Endothelial cell of umbilical vein (primary cell): Measurements from ENCODE around the gene TFB2M. TPM values are rescaled to one million over a fixed set of nuclear protein-coding genes. Genes with fewer than 3 reads are reported as not detected.

Experiments used
- BruUV-seq: library from RNA; stranded (reverse); fragments of 400-500 nt; replicated peaks from 2 replicates; lab custom pipeline; 2021; lab: Mats Ljungman, UMichigan
- CTCF ChIA-PET: fragments of 300-600, 350-600 bp; sonication (Branson Sonifier 250); formaldehyde crosslinking; loops from one replicate; lab custom pipeline; 2021; ENCODE audit warnings: antibody characterized with exemption, inconsistent platforms; lab: Charles Lee
- POLR2A ChIA-PET: fragments of 300-600, 350-600 bp; sonication (Branson Sonifier 250); formaldehyde crosslinking; loops from one replicate; lab custom pipeline; 2021; ENCODE audit warnings: antibody characterized with exemption, inconsistent platforms; lab: Charles Lee
- DNase-seq: peaks from one replicate; pipeline ENCODE4 v3.0.0-alpha.2; 2011; ENCODE audit warnings: low read depth, low spot score
- FAIRE-seq: peaks from 2 replicates; lab custom pipeline; 2011; peaks lifted over from hg19 to GRCh38; lab: Jason Lieb, UNC
- H2AFZ ChIP-seq: 2 replicates; pipeline ENCODE4 v1.6.0; 2012; ENCODE audit warnings: low read depth, low read length, control low read depth, inconsistent platforms
- H3K27ac ChIP-seq: 2 replicates; pipeline ENCODE4 v1.5.1; 2011; ENCODE audit warnings: low read depth, mild to moderate bottlenecking, control low read depth, low read length, moderate library complexity; ENCODE audit not compliant: insufficient read depth
- H3K27me3 ChIP-seq, 2 experiments: 2 replicates each; pipeline versions ENCODE4 v1.6.0 to v1.6.1; 2011; ENCODE audit warnings: low read length in 2 of 2, mixed read lengths in 1 of 2; ENCODE audit not compliant: control insufficient read depth in 2 of 2, insufficient read depth in 2 of 2
- H3K36me3 ChIP-seq, 2 experiments: 2 replicates in 1 of 2; 3 replicates in 1 of 2; pipeline ENCODE4 v1.5.1; 2011; ENCODE audit warnings: low read length in 2 of 2, mild to moderate bottlenecking in 1 of 2, moderate library complexity in 1 of 2; ENCODE audit not compliant: control insufficient read depth in 2 of 2, insufficient read depth in 2 of 2; ENCODE audit errors: extremely low read depth in 1 of 2
- H3K4me1 ChIP-seq: 3 replicates; pipeline ENCODE4 v1.5.1; 2011; ENCODE audit warnings: mild to moderate bottlenecking, low read length; ENCODE audit not compliant: control insufficient read depth, insufficient read depth; ENCODE audit errors: extremely low read depth
- H3K4me2 ChIP-seq: 2 replicates; pipeline ENCODE4 v1.6.1; 2011; ENCODE audit warnings: low read length, control low read depth, mixed read lengths; ENCODE audit not compliant: insufficient read depth
- H3K4me3 ChIP-seq, 3 experiments: fragments of 200-600 bp in 1 of 3; sonication (generic), shearing (Covaris generic) in 1 of 3; replicated peaks in 1 of 3; 2 replicates each; pipeline ENCODE4 v1.5.1; 2011 to 2016; ENCODE audit warnings: control low read depth in 3 of 3, low read length in 3 of 3, mild to moderate bottlenecking in 2 of 3, inconsistent platforms in 1 of 3, low read depth in 1 of 3, moderate library complexity in 1 of 3; ENCODE audit not compliant: insufficient read depth in 1 of 3
- H3K79me2 ChIP-seq: 2 replicates; pipeline ENCODE4 v1.6.0; 2012; ENCODE audit warnings: low read length, inconsistent platforms; ENCODE audit not compliant: control insufficient read depth, insufficient read depth
- H3K9ac ChIP-seq: replicated peaks from 2 replicates; pipeline ENCODE3; 2011; ENCODE audit warnings: low read length, control low read depth; ENCODE audit not compliant: insufficient read depth; ENCODE audit errors: extremely low read depth
- H3K9me1 ChIP-seq: replicated peaks from 3 replicates; pipeline ENCODE4 v1.6.0; 2011; ENCODE audit warnings: mild to moderate bottlenecking, low read length; ENCODE audit not compliant: control insufficient read depth, insufficient read depth; ENCODE audit errors: extremely low read depth
- H3K9me3 ChIP-seq: replicated peaks from 2 replicates; pipeline ENCODE4 v1.5.1; 2012; ENCODE audit warnings: low read length, inconsistent platforms; ENCODE audit not compliant: control insufficient read depth, insufficient read depth
- H4K20me1 ChIP-seq: replicated peaks from 2 replicates; pipeline ENCODE3; 2011; ENCODE audit warnings: mild to moderate bottlenecking, low read length; ENCODE audit not compliant: control insufficient read depth, insufficient read depth; ENCODE audit errors: extremely low read depth
- EZH2 ChIP-seq: IDR thresholded peaks from 2 replicates; pipeline ENCODE4 v1.6.1; 2012; ENCODE audit warnings: borderline replicate concordance, low read depth, mild to moderate bottlenecking, moderate library complexity, low read length, inconsistent platforms; ENCODE audit not compliant: severe bottlenecking
- FOS ChIP-seq: IDR thresholded peaks from 2 replicates; pipeline ENCODE4 v1.6.1; 2011; ENCODE audit warnings: mild to moderate bottlenecking, low read length, moderate library complexity, borderline replicate concordance; ENCODE audit not compliant: insufficient read depth
- GATA2 ChIP-seq: IDR thresholded peaks from 2 replicates; pipeline ENCODE4 v1.7.0; 2011; ENCODE audit warnings: low read depth, mild to moderate bottlenecking, moderate library complexity, mixed read lengths, low read length; ENCODE audit not compliant: insufficient read length, insufficient read depth
- JUN ChIP-seq: IDR thresholded peaks from 2 replicates; pipeline ENCODE4 v1.6.1; 2011; ENCODE audit warnings: borderline replicate concordance, low read depth; ENCODE audit not compliant: insufficient read length, insufficient read depth
- MYC ChIP-seq: IDR thresholded peaks from one replicate; pipeline ENCODE4 v1.6.1; 2011; ENCODE audit warnings: mild to moderate bottlenecking, low read depth, low read length
- POLR2A ChIP-seq: IDR thresholded peaks from 2 replicates; pipeline ENCODE4 v1.6.1; 2012; ENCODE audit warnings: low read depth, mild to moderate bottlenecking, control low read depth, low read length
- POLR2AphosphoS5 ChIP-seq: IDR thresholded peaks from 2 replicates; pipeline ENCODE4 v1.6.1; 2012; ENCODE audit warnings: low read depth, mild to moderate bottlenecking, control low read depth, low read length, moderate library complexity; ENCODE audit not compliant: insufficient read depth
- dilution Hi-C: fragments of 300-500 bp; cut with MboI; formaldehyde crosslinking; loops from one replicate; pipeline ENCODE4 v1.15.0; 2019; ENCODE audit warnings: low sequenced_read_pairs; ENCODE audit not compliant: extremely low pct_ligation_motif_present
- intact Hi-C: fragments of 100-400 bp; cut with micrococcal nuclease; formaldehyde crosslinking; loops from one replicate; pipeline ENCODE4 v1.10.0; 2022
- polyA plus RNA-seq, 4 experiments: library from polyadenylated mRNA; depleted of rRNA in 3 of 4; stranded (reverse) in 3 of 4; unstranded in 1 of 4; fragments of >200 nt; gene quantifications; 2 replicates each; pipeline versions ENCODE4 v1.2.1 to v1.2.3, GENCODE V29; 2011 to 2012; ENCODE audit warnings: missing spikeins in 1 of 4
- total RNA-seq: library from RNA; stranded (reverse); gene quantifications from 2 replicates; pipeline ENCODE4 v1.2.3, GENCODE V29; 2021
- TF ChIP-seq, protein P1 (sequence below), 2 donors: IDR thresholded peaks; 1 replicate in 1 of 2; 2 replicates in 1 of 2; pipeline ENCODE4 v1.5.1; 2011; ENCODE audit warnings: low read length in 2 of 2, mild to moderate bottlenecking in 2 of 2, moderate library complexity in 2 of 2, control low read depth in 1 of 2, inconsistent platforms in 1 of 2, low read depth in 1 of 2; ENCODE audit not compliant: insufficient read depth in 1 of 2; ENCODE audit errors: extremely low read depth in 1 of 2
- TF ChIP-seq, protein P2 (sequence below): IDR thresholded peaks from 2 replicates; pipeline ENCODE4 v1.6.1; 2011; ENCODE audit not compliant: insufficient read depth, insufficient read length

Gene TFB2M
- total and polyA plus RNA-seq, 2 donors (not counting 3 experiments of a cell fraction or from before 2014, with no cell fraction given) = 8.4 to 14.8 TPM

DNA sequence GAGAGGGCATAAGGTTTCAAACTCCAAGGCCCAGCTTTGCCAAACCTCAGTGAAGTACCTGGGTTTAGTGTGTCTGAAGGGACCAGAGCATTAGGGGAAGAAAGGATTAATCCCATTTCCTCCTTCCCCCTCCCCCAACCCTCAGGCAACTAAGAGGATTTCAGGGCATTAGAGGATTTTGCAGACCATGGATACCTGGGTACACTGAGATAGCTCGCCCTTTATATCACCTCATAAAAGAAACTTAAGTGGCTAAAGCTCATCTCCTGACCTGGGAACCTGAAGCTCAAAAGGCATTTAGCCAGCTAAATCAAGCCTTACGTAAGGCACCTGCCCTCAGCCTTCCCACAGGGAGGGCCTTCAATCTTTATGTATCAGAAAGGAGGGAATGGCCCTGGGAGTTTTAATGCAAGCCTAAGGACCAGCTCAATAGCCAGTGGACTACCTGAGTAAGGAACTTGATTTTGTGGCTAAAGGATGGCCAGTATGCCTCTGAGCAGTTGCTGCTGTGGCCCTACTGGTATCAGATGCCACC lies 32.6 kb downstream of the TFB2M start:
- H3K4me3 ChIP-seq = no peak overlapping the region
- no peak for TF ChIP-seq POLR2A
- TF ChIP-seq, protein P1, sequence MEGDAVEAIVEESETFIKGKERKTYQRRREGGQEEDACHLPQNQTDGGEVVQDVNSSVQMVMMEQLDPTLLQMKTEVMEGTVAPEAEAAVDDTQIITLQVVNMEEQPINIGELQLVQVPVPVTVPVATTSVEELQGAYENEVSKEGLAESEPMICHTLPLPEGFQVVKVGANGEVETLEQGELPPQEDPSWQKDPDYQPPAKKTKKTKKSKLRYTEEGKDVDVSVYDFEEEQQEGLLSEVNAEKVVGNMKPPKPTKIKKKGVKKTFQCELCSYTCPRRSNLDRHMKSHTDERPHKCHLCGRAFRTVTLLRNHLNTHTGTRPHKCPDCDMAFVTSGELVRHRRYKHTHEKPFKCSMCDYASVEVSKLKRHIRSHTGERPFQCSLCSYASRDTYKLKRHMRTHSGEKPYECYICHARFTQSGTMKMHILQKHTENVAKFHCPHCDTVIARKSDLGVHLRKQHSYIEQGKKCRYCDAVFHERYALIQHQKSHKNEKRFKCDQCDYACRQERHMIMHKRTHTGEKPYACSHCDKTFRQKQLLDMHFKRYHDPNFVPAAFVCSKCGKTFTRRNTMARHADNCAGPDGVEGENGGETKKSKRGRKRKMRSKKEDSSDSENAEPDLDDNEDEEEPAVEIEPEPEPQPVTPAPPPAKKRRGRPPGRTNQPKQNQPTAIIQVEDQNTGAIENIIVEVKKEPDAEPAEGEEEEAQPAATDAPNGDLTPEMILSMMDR (IDR thresholded peaks at IDR 0.05; ENCODE audit: extremely low read depth in 1 of 2, insufficient read depth in 1 of 2, low read depth in 1 of 2, low read length in 2 of 2) = no peak
- TF ChIP-seq FOS = no peak
- TF ChIP-seq, protein P2, sequence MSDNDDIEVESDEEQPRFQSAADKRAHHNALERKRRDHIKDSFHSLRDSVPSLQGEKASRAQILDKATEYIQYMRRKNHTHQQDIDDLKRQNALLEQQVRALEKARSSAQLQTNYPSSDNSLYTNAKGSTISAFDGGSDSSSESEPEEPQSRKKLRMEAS = no peak
- no peaks in the 10 kb centered on the region for H4K20me1 ChIP-seq
- intact Hi-C loops (no loop called here), dilution Hi-C loops (no loop called here)
- ChIA-PET CTCF (interaction anchor here (0.6 to 2.7 kb wide), 2 partner anchors 35 to 108 kb away, joined by 3 to 12 read pairs; no protein-coding TSS in a partner anchor), POLR2A (no interaction called here)
- no peak overlapping the region for H3K4me2 ChIP-seq
- H3K27me3 ChIP-seq = peaks cover 1 to 8% of the 10 kb centered on the region in 2 experiments
- no peaks in the 10 kb centered on the region for H3K4me1 ChIP-seq
- H3K9me3 ChIP-seq = no peaks in the 10 kb centered on the region
- H2AFZ ChIP-seq = no peak overlapping the region
- no peak overlapping the region for H3K9ac ChIP-seq
- no peaks in the 10 kb centered on the region for H3K9me1 ChIP-seq
- no peak overlapping the region for H3K27ac ChIP-seq
- FAIRE-seq (no peak), DNase-seq (no peak)
- no peaks in the 10 kb centered on the region for H3K79me2 ChIP-seq
- no TSS peak for BruUV-seq
- no peaks in the 10 kb centered on the region for H3K36me3 ChIP-seq

- intact Hi-C loops (no loop called here), dilution Hi-C loops (no loop called here)
- no peaks in the 10 kb centered on the region for H3K9me1 ChIP-seq
- H4K20me1 ChIP-seq = no peaks in the 10 kb centered on the region
- H3K4me2 ChIP-seq = no peak overlapping the region
- H3K4me3 ChIP-seq = no peak overlapping the region
- H3K79me2 ChIP-seq = no peaks in the 10 kb centered on the region
- no peaks in the 10 kb centered on the region for H3K9me3 ChIP-seq
- no peaks in the 10 kb centered on the region for H3K4me1 ChIP-seq
- no peak for DNase-seq
- no TSS peak for BruUV-seq
- no peak overlapping the region for H3K27ac ChIP-seq
- H3K9ac ChIP-seq = no peak overlapping the region
- no peak for TF ChIP-seq GATA2
- no peak for TF ChIP-seq POLR2A
- TF ChIP-seq, protein P1 (IDR thresholded peaks at IDR 0.05; ENCODE audit: extremely low read depth in 1 of 2, insufficient read depth in 1 of 2, low read depth in 1 of 2, low read length in 2 of 2) = no peak
- no peak for TF ChIP-seq MYC
- no peak for TF ChIP-seq EZH2
- TF ChIP-seq JUN = no peak
- TF ChIP-seq, protein P2 = no peak
- no peak for TF ChIP-seq POLR2AphosphoS5
- TF ChIP-seq FOS = no peak
- no peaks in the 10 kb centered on the region for H3K36me3 ChIP-seq
- peaks cover 4 to 8% of the 10 kb centered on the region in 2 experiments for H3K27me3 ChIP-seq
- H2AFZ ChIP-seq = no peak overlapping the region
- ChIA-PET POLR2A (no interaction called here), CTCF (interaction anchor here (0.7 to 2.7 kb wide), 4 partner anchors 26 to 1379 kb away, joined by 4 to 12 read pairs (median 6); partner anchors contain the start of gene SMYD3)
- FAIRE-seq = no peak
Observed at GRCh38 chr1:246532519-246532918, 33.5 kb downstream of the TFB2M start.
